Large intestine (tissue), 3 donors: Measurements from ENCODE around the gene CISH. TPM values are rescaled to one million over a fixed set of nuclear protein-coding genes. Genes with fewer than 3 reads are reported as not detected.

Experiments
- DNase-seq, 2 donors: peaks; one replicate each; pipeline versions ENCODE4 v3.0.0 to v3.0.0-alpha.2; 2013
- H3K27ac ChIP-seq: one replicate; pipeline ENCODE4 v1.5.1; 2013; ENCODE audit warnings: low read length
- H3K27me3 ChIP-seq: 2 replicates; pipeline ENCODE4 v1.6.1; 2013; ENCODE audit warnings: low read length; ENCODE audit not compliant: control insufficient read depth, insufficient read depth
- H3K36me3 ChIP-seq: 2 replicates; pipeline ENCODE4 v1.6.1; 2013; ENCODE audit warnings: low read length; ENCODE audit not compliant: control insufficient read depth, insufficient read depth
- H3K4me1 ChIP-seq: one replicate; pipeline ENCODE4 v1.6.1; 2013; ENCODE audit warnings: low read length; ENCODE audit not compliant: control insufficient read depth, insufficient read depth
- H3K4me3 ChIP-seq: one replicate; pipeline ENCODE4 v1.5.1; 2013; ENCODE audit warnings: low read length
- H3K9me3 ChIP-seq: one replicate; pipeline ENCODE4 v1.6.1; 2013; ENCODE audit warnings: mild to moderate bottlenecking, low read depth, low read length, moderate library complexity; ENCODE audit not compliant: control insufficient read depth
- WGBS: methylation state at CpG from one replicate; pipeline ENCODE4 v1.1.5; 2013; ENCODE audit warnings: low lambda C conversion rate; ENCODE audit not compliant: insufficient coverage; 5-methylcytosine and 5-hydroxymethylcytosine counted together
- polyA plus RNA-seq: library from polyadenylated mRNA; unstranded; fragments of 120-200 nt; gene quantifications from one replicate; pipeline ENCODE4 v1.2.1, GENCODE V29; 2013

The CISH gene
- polyA plus RNA-seq, 1 donor = 47.8 TPM

DNA sequence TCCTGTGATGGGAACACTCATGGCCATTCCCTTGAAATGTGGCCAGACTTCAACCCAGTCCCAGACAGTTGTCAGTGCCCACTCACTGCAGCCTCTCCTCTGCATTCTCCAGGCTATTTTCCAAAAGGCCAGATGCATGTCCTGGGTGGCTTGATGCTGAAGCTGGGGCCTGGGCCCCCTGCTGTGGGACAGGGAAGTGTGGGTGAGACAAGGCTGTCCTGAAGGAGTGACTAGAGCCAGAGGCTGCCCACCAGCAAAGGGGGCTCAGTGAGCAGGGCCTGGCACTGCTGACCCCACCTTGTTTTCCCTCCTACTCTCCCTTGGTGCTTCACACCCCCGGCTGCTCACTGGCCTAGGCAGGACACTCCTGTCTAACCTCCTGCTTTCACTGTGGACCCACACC is 11.9 kb downstream of the CISH start:
- Histone ChIP-seq H3K4me1 (peaks cover 55% of the 10 kb centered on the region), H3K9me3 (no peaks in the 10 kb centered on the region), H3K27ac (peak overlapping the region; percentile 99), H3K4me3 (no peak overlapping the region), H3K36me3 (peaks cover 18% of the 10 kb centered on the region), H3K27me3 (no peaks in the 10 kb centered on the region)
- no peak for DNase-seq
- WGBS = no CpG with 5 or more reads among the region's 1 CpG

DNA sequence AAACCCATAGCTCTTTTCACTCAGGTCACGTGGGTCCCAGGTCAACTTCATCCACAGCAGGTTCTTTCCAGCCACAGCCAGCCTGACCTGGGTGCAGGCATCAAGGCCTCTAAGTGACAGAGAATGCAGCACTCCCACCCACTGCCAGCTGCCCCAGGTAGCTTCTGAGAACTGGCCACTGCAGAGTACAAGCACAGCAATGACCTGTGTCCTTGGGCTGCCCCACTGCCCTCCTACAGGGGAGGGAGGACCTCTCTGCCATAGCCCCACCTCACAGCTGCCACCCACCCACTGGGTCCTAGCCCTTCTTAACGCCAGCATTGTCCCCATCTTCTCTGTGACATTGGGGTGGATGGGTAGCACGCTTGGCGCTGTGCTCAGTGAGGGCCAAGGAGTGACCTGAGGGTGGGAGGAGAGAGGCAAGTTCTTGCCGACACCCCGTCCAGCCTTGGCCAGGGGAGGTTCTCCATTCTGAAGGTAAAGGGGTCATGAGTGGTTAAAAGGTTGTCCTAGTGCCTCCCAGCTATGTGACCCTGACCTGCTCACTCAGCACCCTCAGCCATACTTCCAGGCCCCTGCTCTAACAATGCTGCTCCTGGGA is 12.4 kb downstream of the CISH start:
- peaks cover 13% of the 10 kb centered on the region for H3K36me3 ChIP-seq
- peaks cover 51% of the 10 kb centered on the region for H3K4me1 ChIP-seq
- no peak for DNase-seq
- no peaks in the 10 kb centered on the region for H3K27me3 ChIP-seq
- peak overlapping the region; percentile 99 for H3K27ac ChIP-seq
- no CpG with 5 or more reads among the region's 6 CpGs for WGBS
- H3K4me3 ChIP-seq = no peak overlapping the region
- H3K9me3 ChIP-seq = no peaks in the 10 kb centered on the region

DNA sequence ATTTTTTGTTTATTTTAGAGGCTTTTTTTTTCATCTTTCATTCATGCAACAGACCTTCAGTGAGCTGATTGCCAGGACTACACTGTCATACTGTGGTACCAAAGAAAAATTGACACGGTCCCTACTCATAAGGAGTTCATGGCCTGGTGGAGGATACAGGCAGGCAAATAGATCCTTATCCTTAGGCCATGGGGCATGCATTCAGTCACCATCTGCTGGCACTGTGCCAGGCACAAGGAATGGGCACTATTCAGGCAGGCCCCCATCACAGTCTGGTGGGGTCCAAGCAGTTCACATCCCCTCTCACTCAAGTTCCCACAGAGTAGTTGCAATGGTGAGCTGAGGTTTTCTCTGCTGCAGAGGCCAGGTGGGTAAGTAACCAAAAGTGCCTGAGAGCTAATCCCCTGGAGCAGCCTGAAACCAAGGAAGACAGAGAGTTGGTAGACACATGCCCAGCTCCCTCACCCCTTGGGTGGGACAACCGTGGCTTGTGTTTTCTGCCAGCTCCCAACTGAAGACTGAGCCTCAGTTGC is 17.3 kb downstream of the CISH start:
- H3K4me1 ChIP-seq = peaks cover 8% of the 10 kb centered on the region
- H3K36me3 ChIP-seq = no peaks in the 10 kb centered on the region
- H3K4me3 ChIP-seq = no peak overlapping the region
- H3K27ac ChIP-seq = no peak overlapping the region
- no peaks in the 10 kb centered on the region for H3K27me3 ChIP-seq
- WGBS = no CpG with 5 or more reads among the region's 2 CpGs
- DNase-seq = no peak
- H3K9me3 ChIP-seq = no peaks in the 10 kb centered on the region

DNA sequence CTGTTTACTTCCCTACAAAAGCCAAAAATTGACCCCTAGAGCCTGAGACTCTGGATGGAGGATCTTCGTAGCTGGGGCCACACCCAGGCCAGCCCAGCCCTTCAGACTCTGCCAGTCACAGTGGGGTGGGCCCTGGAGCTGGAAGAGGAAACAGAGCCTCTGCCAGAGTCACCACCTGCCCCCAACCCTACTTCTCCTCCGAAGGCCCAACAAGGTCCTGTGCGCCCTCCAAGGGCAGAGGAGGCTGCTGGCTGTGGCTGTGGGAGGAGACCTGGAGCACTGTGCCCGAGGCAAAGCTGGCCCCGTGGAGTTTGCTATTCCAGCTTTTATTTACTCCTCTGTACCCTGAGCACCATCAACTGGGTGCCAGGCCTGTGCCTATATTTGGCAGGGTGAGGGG is 19.0 kb downstream of the CISH start:
- Histone ChIP-seq H3K4me3 (no peak overlapping the region), H3K9me3 (no peaks in the 10 kb centered on the region), H3K36me3 (no peaks in the 10 kb centered on the region), H3K4me1 (peaks cover 20% of the 10 kb centered on the region), H3K27me3 (no peaks in the 10 kb centered on the region), H3K27ac (no peak overlapping the region)
- no peak for DNase-seq
- WGBS = no CpG with 5 or more reads among the region's 5 CpGs

DNA sequence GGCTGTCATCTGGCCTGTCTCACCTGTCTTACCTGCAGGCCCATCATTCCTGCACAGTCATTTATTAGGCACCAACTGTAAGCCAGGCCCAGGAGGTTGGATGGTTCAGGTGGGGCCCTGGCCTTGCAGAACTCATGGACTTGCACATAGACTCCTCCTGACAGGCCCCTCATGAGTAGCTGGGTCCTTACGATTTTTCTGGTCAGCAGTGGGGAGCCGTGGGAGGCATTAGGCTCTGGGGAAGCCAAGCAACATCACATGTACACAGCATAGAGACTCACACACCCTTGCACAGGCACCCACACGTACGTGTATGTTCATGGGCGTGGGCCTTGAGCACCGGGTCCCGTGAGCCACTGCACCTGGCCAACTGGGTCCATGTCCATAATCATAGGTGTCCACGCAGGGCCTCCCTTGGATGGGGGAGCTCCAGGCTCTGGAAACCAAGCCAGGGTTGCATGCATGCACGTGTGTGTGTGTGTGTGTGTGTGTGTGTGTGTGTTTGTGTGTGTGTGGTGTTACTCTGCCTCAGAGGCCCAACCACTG is 20.3 kb downstream of the CISH start:
- H3K27me3 ChIP-seq = no peaks in the 10 kb centered on the region
- H3K9me3 ChIP-seq = no peaks in the 10 kb centered on the region
- no CpG with 5 or more reads among the region's 9 CpGs for WGBS
- no peak overlapping the region for H3K27ac ChIP-seq
- no peak overlapping the region for H3K4me3 ChIP-seq
- DNase-seq = no peak
- no peaks in the 10 kb centered on the region for H3K36me3 ChIP-seq
- H3K4me1 ChIP-seq = peaks cover 20% of the 10 kb centered on the region

DNA sequence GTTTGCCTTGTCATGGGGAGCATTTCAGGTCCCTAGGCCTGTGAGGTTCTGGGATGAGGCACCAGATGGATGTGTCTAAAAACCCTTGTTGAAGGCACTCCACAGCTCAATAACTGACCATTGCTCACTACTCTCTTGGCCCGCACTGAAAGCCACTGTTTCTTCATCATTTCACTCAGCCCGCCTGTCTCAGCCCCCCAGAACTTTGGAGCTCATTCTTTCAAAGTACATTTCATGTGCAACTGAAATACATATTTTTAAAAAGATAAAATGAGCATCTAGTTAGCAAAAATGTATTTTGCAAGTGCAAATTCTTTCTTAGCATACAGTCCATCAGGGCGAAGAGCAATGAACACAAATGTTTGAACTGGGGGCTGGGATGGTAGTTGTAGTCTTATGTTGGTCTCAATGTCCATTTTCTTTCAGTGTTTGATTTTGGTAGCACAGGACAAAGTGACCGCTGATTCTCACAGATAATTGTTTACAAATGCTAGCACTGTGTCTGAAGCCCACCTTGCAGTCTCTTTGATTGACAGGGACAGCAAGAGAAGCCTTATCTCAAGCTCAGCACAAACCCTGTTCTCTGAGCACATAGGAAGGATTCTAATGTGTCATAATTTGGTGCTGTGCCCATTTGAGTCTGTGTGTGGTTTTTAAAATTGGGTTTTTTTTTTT is 22.7 kb downstream of the CISH start:
- DNase-seq = peak in 1 of 2 donors; percentile 34
- no peaks in the 10 kb centered on the region for H3K36me3 ChIP-seq
- no peak overlapping the region for H3K27ac ChIP-seq
- no peaks in the 10 kb centered on the region for H3K27me3 ChIP-seq
- 100% methylated on average over 2 of the region's 4 CpGs for WGBS
- H3K4me1 ChIP-seq = peaks cover 26% of the 10 kb centered on the region
- no peaks in the 10 kb centered on the region for H3K9me3 ChIP-seq
- no peak overlapping the region for H3K4me3 ChIP-seq

DNA sequence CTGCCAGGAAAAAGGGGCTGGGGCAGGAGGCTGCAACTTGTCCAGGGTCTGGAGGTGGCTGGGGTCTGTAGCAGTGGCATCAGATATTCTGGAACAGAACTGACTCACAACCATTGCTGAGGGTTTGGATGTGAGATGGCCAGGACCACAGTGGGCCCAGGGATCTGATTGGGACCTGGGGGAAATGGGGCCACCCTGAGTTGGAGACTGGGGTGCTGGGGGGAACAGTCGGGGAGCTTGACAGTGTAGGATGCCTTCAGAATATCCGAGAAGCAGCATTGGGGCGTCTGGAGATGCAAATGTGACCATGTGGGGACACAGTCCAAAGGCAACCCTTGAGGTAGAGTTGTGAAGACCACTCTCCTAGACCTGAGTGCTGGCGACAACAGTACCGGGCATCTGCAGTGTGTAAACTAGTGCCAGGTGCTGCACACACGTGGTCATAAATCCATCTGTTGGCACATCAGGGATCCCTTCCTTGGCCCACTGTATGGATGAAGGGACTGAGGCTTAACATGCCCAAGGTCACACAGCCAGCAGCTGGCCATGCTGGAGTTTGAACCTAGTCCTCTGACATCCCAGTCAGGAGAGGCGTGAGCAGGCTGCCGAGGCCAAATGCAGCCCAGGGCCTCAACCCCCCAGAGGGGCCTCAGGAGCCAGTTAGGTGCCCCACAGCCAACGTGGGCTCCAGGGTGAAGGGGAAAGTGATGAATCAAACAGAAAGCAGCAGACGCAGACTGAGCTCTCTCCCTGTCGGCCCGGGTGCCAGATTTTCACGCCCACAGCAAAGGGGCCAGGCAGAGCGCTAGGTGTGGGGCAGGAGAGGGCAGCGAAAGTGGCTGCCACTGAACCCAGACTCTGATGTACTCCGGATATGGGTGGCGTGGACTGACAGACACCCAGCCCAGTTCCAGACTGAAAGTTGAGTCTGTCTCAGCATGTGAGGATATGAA is 23.5 kb downstream of the CISH start:
- WGBS = no CpG with 5 or more reads among the region's 17 CpGs
- Histone ChIP-seq H3K36me3 (peaks cover 2% of the 10 kb centered on the region), H3K27me3 (no peaks in the 10 kb centered on the region), H3K4me3 (no peak overlapping the region), H3K27ac (no peak overlapping the region), H3K4me1 (peaks cover 27% of the 10 kb centered on the region), H3K9me3 (no peaks in the 10 kb centered on the region)
- peak; percentile 42 to 70 for DNase-seq

DNA sequence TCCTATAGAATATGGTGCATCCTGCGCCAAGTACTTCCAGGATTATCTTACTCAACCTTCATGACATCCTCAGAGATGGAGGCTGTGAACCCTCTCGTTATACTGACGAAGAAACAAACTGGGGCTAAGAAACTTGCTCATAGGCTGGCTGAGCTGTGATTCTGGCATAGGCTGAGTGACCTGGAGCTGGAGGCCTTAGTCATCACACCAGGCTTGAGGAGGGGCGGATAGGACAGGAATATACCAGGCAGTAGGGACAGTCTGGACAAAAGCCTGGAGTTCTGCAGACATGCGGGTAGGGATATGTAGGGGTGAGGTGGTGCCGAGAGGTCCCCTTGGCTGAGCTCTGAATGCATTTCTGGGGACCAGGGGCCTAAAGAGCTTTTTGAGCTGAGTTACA is 24.2 kb downstream of the CISH start:
- no peak for DNase-seq
- Histone ChIP-seq H3K9me3 (no peaks in the 10 kb centered on the region), H3K4me1 (peaks cover 27% of the 10 kb centered on the region), H3K4me3 (no peak overlapping the region), H3K27me3 (no peaks in the 10 kb centered on the region), H3K27ac (no peak overlapping the region), H3K36me3 (peaks cover 9% of the 10 kb centered on the region)
- WGBS = no CpG with 5 or more reads among the region's 6 CpGs

DNA sequence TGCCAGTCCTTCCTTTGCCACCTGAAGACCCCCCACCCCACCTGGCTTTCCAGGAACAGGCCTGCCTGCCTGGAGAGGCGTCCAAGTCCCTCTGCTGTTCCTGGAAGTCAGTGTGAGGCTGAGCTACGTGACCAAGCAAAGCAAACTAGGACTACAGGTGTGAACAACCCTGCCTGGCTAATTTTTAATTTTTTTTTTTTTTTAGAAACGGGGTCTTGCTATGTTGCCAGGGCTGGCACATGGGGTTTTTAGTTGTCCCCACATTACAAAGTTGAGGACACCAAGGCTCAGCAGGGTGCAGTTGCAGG is 24.9 kb downstream of the CISH start:
- Histone ChIP-seq H3K4me3 (no peak overlapping the region), H3K27ac (no peak overlapping the region), H3K4me1 (peaks cover 27% of the 10 kb centered on the region), H3K27me3 (no peaks in the 10 kb centered on the region), H3K36me3 (peaks cover 11% of the 10 kb centered on the region), H3K9me3 (no peaks in the 10 kb centered on the region)
- WGBS = no CpG with 5 or more reads among the region's 3 CpGs
- DNase-seq = no peak
